Esophagus muscularis mucosa (tissue), 3 donors: ENCODE measurements around the gene CYP2F1.

Experiments
- CTCF ChIP-seq, 3 experiments: fragments of 200-600 bp in 2 of 3; fragments of 450-650 bp in 1 of 3; sonication (generic) in 2 of 3; IDR thresholded peaks; one replicate each; pipeline ENCODE4 v1.5.1; 2017 to 2019; ENCODE audit warnings: antibody characterized with exemption in 3 of 3, mild to moderate bottlenecking in 2 of 3, moderate library complexity in 1 of 3
- POLR2A ChIP-seq: fragments of 450-650 bp; IDR thresholded peaks from one replicate; pipeline ENCODE4 v1.6.1; 2017; ENCODE audit warnings: antibody characterized with exemption, moderate library complexity, mild to moderate bottlenecking, low read depth

- no peak for TF ChIP-seq POLR2A
- no peak for TF ChIP-seq CTCF (IDR thresholded peaks at IDR 0.05)
These were observed 22.6 kb downstream of the CYP2F1 start for GRCh38 chr19:41136636-41137455.
